Mesenchymal stem cell (in vitro differentiated cells and primary cell): ENCODE measurements around the gene SESN1.
A peak's percentile ranks its signal among the peaks of the same experiment; 100 is the strongest.
"Not testable (repeated sequence)": the region's sequence is repeated elsewhere in the genome, so short reads cannot be mapped to it uniquely, and the experiment has no call there.

ENCODE experiments used
- DNase-seq: peaks from one replicate; pipeline ENCODE4 v3.0.0-alpha.2; 2013
- H2AFZ ChIP-seq: one replicate; pipeline ENCODE4 v1.6.1; 2013; ENCODE audit warnings: low read depth, mild to moderate bottlenecking, control low read depth, inconsistent platforms, low read length, moderate library complexity
- H2AK5ac ChIP-seq: 2 replicates; pipeline ENCODE4 v1.6.1; 2013; ENCODE audit warnings: low read length, moderate library complexity, mild to moderate bottlenecking, inconsistent platforms; ENCODE audit not compliant: severe bottlenecking
- H2BK120ac ChIP-seq: one replicate; pipeline ENCODE4 v1.6.1; 2013; ENCODE audit warnings: low read depth, mild to moderate bottlenecking, inconsistent platforms, low read length, moderate library complexity
- H2BK12ac ChIP-seq, 2 experiments: one replicate each; pipeline ENCODE4 v1.6.1; 2013; ENCODE audit warnings: inconsistent platforms in 2 of 2, low read length in 2 of 2, mild to moderate bottlenecking in 2 of 2, moderate library complexity in 2 of 2, control low read depth in 1 of 2
- H2BK15ac ChIP-seq: one replicate; pipeline ENCODE4 v1.6.1; 2013; ENCODE audit warnings: mild to moderate bottlenecking, low read depth, inconsistent platforms; ENCODE audit not compliant: poor library complexity, severe bottlenecking
- H2BK5ac ChIP-seq: 2 replicates; pipeline ENCODE4 v1.6.1; 2013; ENCODE audit warnings: low read depth, mild to moderate bottlenecking, low read length, control low read depth, inconsistent platforms; ENCODE audit not compliant: poor library complexity, severe bottlenecking
- H3K14ac ChIP-seq, 2 experiments: one replicate each; pipeline ENCODE4 v1.6.1; 2013; ENCODE audit warnings: inconsistent platforms in 2 of 2, low read length in 2 of 2, control low read depth in 1 of 2, mild to moderate bottlenecking in 1 of 2, moderate library complexity in 1 of 2
- H3K18ac ChIP-seq, 2 experiments: one replicate each; pipeline ENCODE4 v1.6.1; 2013; ENCODE audit warnings: inconsistent platforms in 2 of 2, low read length in 2 of 2, control low read depth in 1 of 2, low read depth in 1 of 2, mild to moderate bottlenecking in 1 of 2
- H3K23ac ChIP-seq, 2 experiments: one replicate each; pipeline ENCODE4 v1.6.1; 2013; ENCODE audit warnings: inconsistent platforms in 2 of 2, low read length in 2 of 2, mild to moderate bottlenecking in 2 of 2, moderate library complexity in 2 of 2, control low read depth in 1 of 2
- H3K27ac ChIP-seq: 2 replicates; pipeline ENCODE4 v1.5.1; 2013; ENCODE audit warnings: mild to moderate bottlenecking, moderate library complexity, low read length, control low read depth, inconsistent platforms; ENCODE audit not compliant: poor library complexity, severe bottlenecking
- H3K27me3 ChIP-seq, 2 experiments: 2 replicates each; pipeline versions ENCODE4 v1.6.1 to v1.7.0; 2013; ENCODE audit warnings: low read length in 2 of 2, mild to moderate bottlenecking in 2 of 2, moderate library complexity in 2 of 2, control low read depth in 1 of 2, inconsistent platforms in 1 of 2; ENCODE audit not compliant: control insufficient read depth in 1 of 2, insufficient read depth in 1 of 2
- H3K36me3 ChIP-seq, 2 experiments: 2 replicates each; pipeline versions ENCODE4 v1.6.1 to v1.7.0; 2013; ENCODE audit warnings: low read length in 2 of 2, control low read depth in 1 of 2, inconsistent platforms in 1 of 2, low read depth in 1 of 2, mild to moderate bottlenecking in 1 of 2; ENCODE audit not compliant: insufficient read depth in 2 of 2, control insufficient read depth in 1 of 2
- H3K4ac ChIP-seq, 2 experiments: one replicate each; pipeline ENCODE4 v1.6.1; 2013; ENCODE audit warnings: inconsistent platforms in 2 of 2, low read length in 2 of 2, mild to moderate bottlenecking in 2 of 2, moderate library complexity in 2 of 2, control low read depth in 1 of 2, low read depth in 1 of 2
- H3K4me1 ChIP-seq: 2 replicates; pipeline ENCODE4 v1.6.1; 2013; ENCODE audit warnings: low read depth, low read length, control low read depth; ENCODE audit not compliant: control insufficient read depth, insufficient read depth
- H3K4me2 ChIP-seq: 2 replicates; pipeline ENCODE4 v1.6.1; 2013; ENCODE audit warnings: low read length, mild to moderate bottlenecking, inconsistent platforms; ENCODE audit not compliant: poor library complexity, severe bottlenecking
- H3K4me3 ChIP-seq, 2 experiments: 2 replicates each; pipeline versions ENCODE4 v1.5.1 to v1.7.0; 2013; ENCODE audit warnings: low read length in 2 of 2, mild to moderate bottlenecking in 2 of 2, control low read depth in 1 of 2, low read depth in 1 of 2; ENCODE audit not compliant: insufficient read depth in 1 of 2
- H3K79me1 ChIP-seq: replicated peaks from 2 replicates; pipeline ENCODE4 v1.6.1; 2013; ENCODE audit warnings: mild to moderate bottlenecking, control low read depth, low read length, inconsistent platforms; ENCODE audit not compliant: poor library complexity, severe bottlenecking
- H3K9ac ChIP-seq: 2 replicates; pipeline ENCODE4 v1.7.0; 2013; ENCODE audit warnings: mild to moderate bottlenecking, low read length, moderate library complexity
- H3K9me3 ChIP-seq: 2 replicates; pipeline ENCODE4 v1.7.0; 2013; ENCODE audit warnings: mild to moderate bottlenecking, low read length; ENCODE audit not compliant: control insufficient read depth
- H4K8ac ChIP-seq: one replicate; pipeline ENCODE4 v1.6.1; 2013; ENCODE audit warnings: inconsistent platforms, mild to moderate bottlenecking, low read length, moderate library complexity
- H4K91ac ChIP-seq: one replicate; pipeline ENCODE4 v1.6.1; 2013; ENCODE audit warnings: mild to moderate bottlenecking, low read length, inconsistent platforms
- WGBS: methylation state at CpG from one replicate; pipeline ENCODE4 v1.1.7; 2013; ENCODE audit warnings: mixed read lengths; 5-methylcytosine and 5-hydroxymethylcytosine counted together

The SESN1 gene

DNA sequence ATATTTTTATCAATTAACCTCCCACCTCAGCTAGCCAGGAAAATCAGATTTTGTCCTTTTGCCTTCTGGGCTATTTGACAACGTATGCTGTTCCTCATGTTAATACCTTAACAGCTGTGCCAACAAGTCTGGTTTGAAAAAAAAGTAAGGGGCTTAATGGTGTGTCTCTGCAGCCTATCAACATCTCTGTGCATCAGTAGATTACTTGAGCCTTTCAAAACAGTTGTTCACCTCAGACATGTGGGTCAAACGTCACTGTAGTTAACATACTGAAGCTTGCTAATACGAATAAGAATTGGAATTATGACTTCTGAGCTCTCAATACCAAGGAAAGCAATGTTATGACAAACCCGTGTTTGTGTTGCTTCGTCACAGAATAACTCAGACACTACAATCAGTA lies 23.7 kb upstream of the SESN1 start:
- Histone ChIP-seq H3K27me3 (no peaks in the 10 kb centered on the region), H2BK5ac (no peak overlapping the region), H3K4ac (no peak overlapping the region), H2BK120ac (no peak overlapping the region), H2BK12ac (no peak overlapping the region), H3K18ac (no peak overlapping the region), H3K14ac (no peak overlapping the region), H4K8ac (no peak overlapping the region), H2AK5ac (no peak overlapping the region), H3K27ac (no peak overlapping the region), H3K4me1 (no peaks in the 10 kb centered on the region), H3K4me3 (no peak overlapping the region), H2AFZ (no peak overlapping the region), H2BK15ac (no peak overlapping the region), H3K9ac (no peak overlapping the region), H3K23ac (no peak overlapping the region), H4K91ac (no peak overlapping the region), H3K36me3 (no peaks in the 10 kb centered on the region), H3K79me1 (peaks cover 15% of the 10 kb centered on the region), H3K4me2 (no peak overlapping the region), H3K9me3 (no peaks in the 10 kb centered on the region)
- no peak for DNase-seq
- WGBS = 91% methylated on average over 5 of the region's 5 CpGs

DNA sequence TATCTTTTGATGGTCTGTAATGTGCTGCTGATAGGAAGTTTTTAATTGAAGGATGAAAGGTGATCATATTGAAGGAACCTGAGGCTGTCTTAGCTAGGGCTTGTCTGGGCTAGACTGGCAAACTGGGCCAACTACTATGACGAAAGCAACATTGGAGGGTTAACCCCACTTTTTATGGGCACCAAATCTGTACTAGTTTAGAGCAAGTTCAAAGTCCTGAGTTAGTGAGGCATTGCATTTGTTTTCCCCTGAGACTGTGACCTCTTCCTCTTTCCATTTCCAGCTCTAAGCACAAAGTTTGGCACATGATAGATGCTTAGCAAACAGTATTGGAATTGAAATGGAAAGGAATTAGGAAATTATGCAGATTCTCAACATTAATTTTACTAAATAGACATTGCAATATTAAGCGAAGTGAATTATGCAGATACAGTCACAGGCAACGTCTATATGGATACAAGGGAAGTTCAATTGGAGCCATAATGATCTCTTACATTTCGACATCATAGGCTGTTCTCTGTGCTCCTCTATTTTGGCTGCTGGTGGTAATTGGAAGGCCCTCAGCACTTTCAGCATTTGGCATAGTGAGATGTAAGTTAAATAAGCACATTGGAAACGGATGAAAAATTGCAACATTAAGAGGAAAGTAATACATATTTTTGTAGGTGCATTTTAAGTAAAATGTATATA lies 22.8 kb upstream of the SESN1 start:
- no peak overlapping the region for H2BK15ac ChIP-seq
- H3K79me1 ChIP-seq = peaks cover 15% of the 10 kb centered on the region
- H2BK12ac ChIP-seq = no peak overlapping the region
- no peak overlapping the region for H3K4me2 ChIP-seq
- no peak overlapping the region for H4K91ac ChIP-seq
- 98% methylated on average over 5 of the region's 5 CpGs for WGBS
- H3K23ac ChIP-seq = no peak overlapping the region
- no peak overlapping the region for H3K27ac ChIP-seq
- no peaks in the 10 kb centered on the region for H3K9me3 ChIP-seq
- H3K4me3 ChIP-seq = peak overlapping the region in 1 of 2 experiments; percentile 0
- peak overlapping the region; percentile 26 for H3K9ac ChIP-seq
- H3K4ac ChIP-seq = no peak overlapping the region
- H3K18ac ChIP-seq = no peak overlapping the region
- H2AK5ac ChIP-seq = no peak overlapping the region
- H3K36me3 ChIP-seq = no peaks in the 10 kb centered on the region
- no peak overlapping the region for H3K14ac ChIP-seq
- H3K4me1 ChIP-seq = no peaks in the 10 kb centered on the region
- H4K8ac ChIP-seq = no peak overlapping the region
- H2AFZ ChIP-seq = no peak overlapping the region
- H2BK120ac ChIP-seq = no peak overlapping the region
- no peak for DNase-seq
- no peaks in the 10 kb centered on the region for H3K27me3 ChIP-seq
- H2BK5ac ChIP-seq = no peak overlapping the region

DNA sequence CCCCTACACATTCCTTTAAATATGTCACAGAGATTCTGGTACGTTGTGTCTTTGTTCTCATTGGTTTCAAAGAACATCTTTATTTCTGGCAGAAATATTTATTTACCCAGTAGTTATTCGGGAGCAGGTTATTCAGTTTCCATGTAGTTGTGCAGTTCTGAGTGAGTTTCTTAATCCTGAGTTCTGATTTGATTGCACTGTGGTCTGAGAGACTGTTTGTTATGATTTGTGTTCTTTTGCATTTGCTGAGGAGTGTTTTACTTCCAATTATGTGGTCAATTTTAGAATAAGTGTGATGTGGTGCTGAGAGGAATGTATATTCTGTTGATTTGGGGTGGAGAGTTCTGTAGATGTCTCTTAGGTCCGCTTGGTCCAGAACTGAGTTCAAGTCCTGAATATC lies 18.0 kb upstream of the SESN1 start:
- H3K9ac ChIP-seq, H3K14ac ChIP-seq, H3K18ac ChIP-seq, H2BK120ac ChIP-seq, H3K4ac ChIP-seq, H3K36me3 ChIP-seq, DNase-seq, H3K23ac ChIP-seq, H4K91ac ChIP-seq, H3K4me3 ChIP-seq, H3K4me1 ChIP-seq, H4K8ac ChIP-seq, H2BK15ac ChIP-seq, H3K27ac ChIP-seq, H2BK5ac ChIP-seq, H2BK12ac ChIP-seq, H2AK5ac ChIP-seq, H3K27me3 ChIP-seq, H3K4me2 ChIP-seq, H3K9me3 ChIP-seq, H2AFZ ChIP-seq: not testable (repeated sequence)
- 97% methylated on average over 2 of the region's 3 CpGs for WGBS
- peaks cover 10% of the 10 kb centered on the region for H3K79me1 ChIP-seq

DNA sequence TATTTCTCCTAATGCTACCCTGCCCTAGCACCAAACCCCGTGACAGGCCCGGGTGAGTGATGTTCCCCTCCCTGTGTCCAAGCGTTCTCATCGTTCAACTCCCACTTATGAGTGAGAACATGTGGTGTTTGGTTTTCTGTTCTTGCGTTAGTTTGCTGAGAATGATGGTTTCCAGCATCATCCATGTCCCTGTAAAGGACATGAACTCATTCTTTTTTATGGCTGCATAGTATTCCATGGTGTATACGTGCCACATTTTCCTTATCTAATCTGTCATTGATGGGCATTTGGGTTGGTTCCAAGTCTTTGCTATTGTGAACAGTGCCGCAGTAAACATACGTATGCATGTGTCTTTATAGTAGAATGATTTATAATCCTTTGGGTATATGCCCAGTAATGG lies 15.0 kb upstream of the SESN1 start:
- not testable (repeated sequence) for H3K4me1 ChIP-seq, H4K91ac ChIP-seq, H2AFZ ChIP-seq, H3K27me3 ChIP-seq, H3K14ac ChIP-seq, H2AK5ac ChIP-seq, H3K4ac ChIP-seq, H3K4me2 ChIP-seq, H3K4me3 ChIP-seq, H3K27ac ChIP-seq, H3K9me3 ChIP-seq, H4K8ac ChIP-seq, H2BK12ac ChIP-seq, H2BK120ac ChIP-seq, H2BK15ac ChIP-seq, H3K36me3 ChIP-seq, H3K18ac ChIP-seq, H2BK5ac ChIP-seq, H3K23ac ChIP-seq, H3K9ac ChIP-seq, DNase-seq
- H3K79me1 ChIP-seq = peaks cover 12% of the 10 kb centered on the region
- WGBS = 100% methylated on average over 3 of the region's 8 CpGs
